IMR-90 (cell line): ENCODE results near the gene HEXIM1. TPM values are rescaled to one million over a fixed set of nuclear protein-coding genes. Genes with fewer than 3 reads are reported as not detected.

Source experiments
- ATAC-seq: fragments of 200-7000 bp; cut with Tn5 transposase; 2 replicates; pipeline ENCODE4 v1.9.1; 2020; ENCODE audit warnings: low read depth, mild to moderate bottlenecking, moderate library complexity
- BruUV-seq: library from RNA; stranded (reverse); fragments of 400-500 nt; replicated peaks from 2 replicates; lab custom pipeline; 2021; lab: Mats Ljungman, UMichigan
- CTCF ChIA-PET: fragments of 300-600 bp; formaldehyde crosslinking; extraction: SDS; loops from one replicate; lab custom pipeline; 2021; ENCODE audit warnings: antibody characterized with exemption; lab: Yijun Ruan, JAX
- POLR2A ChIA-PET: fragments of 300-600 bp; sonication (Branson Sonifier 250); formaldehyde crosslinking; loops from one replicate; lab custom pipeline; 2022; ENCODE audit warnings: antibody characterized with exemption; ENCODE audit not compliant: unreplicated experiment; lab: Charles Lee
- DNase-seq: peaks from one replicate; pipeline ENCODE4 v3.0.0; 2013
- H2AFZ ChIP-seq: replicated peaks from 2 replicates; pipeline ENCODE3; 2013; ENCODE audit warnings: low read length, mild to moderate bottlenecking; ENCODE audit not compliant: poor library complexity
- H2AK5ac ChIP-seq: 2 replicates; pipeline ENCODE4 v1.6.1; 2013; ENCODE audit warnings: low read depth, low read length, inconsistent platforms
- H2AK9ac ChIP-seq: replicated peaks from 2 replicates; pipeline ENCODE3; 2013; ENCODE audit warnings: mild to moderate bottlenecking, low read depth, low read length, moderate library complexity; ENCODE audit not compliant: poor library complexity
- H2BK120ac ChIP-seq: 2 replicates; pipeline ENCODE4 v1.6.1; 2013; ENCODE audit warnings: low read depth, low read length, inconsistent platforms
- H2BK15ac ChIP-seq: 3 replicates; pipeline ENCODE4 v1.6.1; 2013; ENCODE audit warnings: low read depth, low read length, inconsistent platforms
- H2BK20ac ChIP-seq: 2 replicates; pipeline ENCODE4 v1.6.1; 2013; ENCODE audit warnings: low read depth, mild to moderate bottlenecking, inconsistent platforms, low read length, moderate library complexity
- H2BK5ac ChIP-seq: 2 replicates; pipeline ENCODE4 v1.6.1; 2013; ENCODE audit warnings: mild to moderate bottlenecking, low read depth, low read length, inconsistent platforms; ENCODE audit not compliant: poor library complexity, severe bottlenecking
- H3K14ac ChIP-seq: replicated peaks from 2 replicates; pipeline ENCODE4 v1.6.1; 2013; ENCODE audit warnings: low read depth, low read length, inconsistent platforms
- H3K18ac ChIP-seq: 2 replicates; pipeline ENCODE4 v1.6.1; 2013; ENCODE audit warnings: low read depth, low read length, control low read depth
- H3K23ac ChIP-seq: 2 replicates; pipeline ENCODE4 v1.6.1; 2013; ENCODE audit warnings: low read depth, low read length, inconsistent platforms
- H3K27ac ChIP-seq: 2 replicates; pipeline ENCODE4 v1.5.1; 2013; ENCODE audit warnings: mild to moderate bottlenecking, control low read depth, low read length; ENCODE audit not compliant: insufficient read depth
- H3K27me3 ChIP-seq: 2 replicates; pipeline ENCODE4 v1.6.1; 2013; ENCODE audit warnings: low read length; ENCODE audit not compliant: control insufficient read depth, insufficient read depth
- H3K36me3 ChIP-seq: 2 replicates; pipeline ENCODE4 v1.6.1; 2013; ENCODE audit warnings: low read length, mixed read lengths; ENCODE audit not compliant: control insufficient read depth, insufficient read depth
- H3K4ac ChIP-seq: 2 replicates; pipeline ENCODE4 v1.6.1; 2013; ENCODE audit warnings: low read depth, low read length, inconsistent platforms
- H3K4me1 ChIP-seq: 2 replicates; pipeline ENCODE4 v1.6.1; 2013; ENCODE audit warnings: low read length, mixed read lengths; ENCODE audit not compliant: control insufficient read depth, insufficient read depth
- H3K4me2 ChIP-seq: 2 replicates; pipeline ENCODE4 v1.6.1; 2013; ENCODE audit warnings: low read depth, mild to moderate bottlenecking, control low read depth, low read length, moderate library complexity
- H3K4me3 ChIP-seq: 2 replicates; pipeline ENCODE4 v1.5.1; 2013; ENCODE audit warnings: low read depth, mild to moderate bottlenecking, control low read depth, low read length, moderate library complexity; ENCODE audit not compliant: insufficient read depth
- H3K56ac ChIP-seq: 2 replicates; pipeline ENCODE4 v1.6.1; 2013; ENCODE audit warnings: low read length, inconsistent platforms; ENCODE audit not compliant: insufficient read depth; ENCODE audit errors: extremely low read depth
- H3K79me1 ChIP-seq, 2 experiments: 2 replicates each; pipeline ENCODE4 v1.6.1; 2013; ENCODE audit warnings: low read length in 2 of 2, inconsistent platforms in 1 of 2, low read depth in 1 of 2
- H3K9ac ChIP-seq: 2 replicates; pipeline ENCODE4 v1.6.1; 2013; ENCODE audit warnings: low read depth, low read length, control low read depth
- H3K9me1 ChIP-seq: 2 replicates; pipeline ENCODE4 v1.6.1; 2013; ENCODE audit warnings: low read length, inconsistent platforms; ENCODE audit not compliant: insufficient read depth
- H3K9me3 ChIP-seq: 2 replicates; pipeline ENCODE4 v1.6.1; 2013; ENCODE audit warnings: low read length; ENCODE audit not compliant: control insufficient read depth, insufficient read depth
- H4K20me1 ChIP-seq: 2 replicates; pipeline ENCODE4 v1.6.1; 2013; ENCODE audit warnings: low read length, inconsistent platforms; ENCODE audit not compliant: insufficient read depth
- H4K5ac ChIP-seq: 2 replicates; pipeline ENCODE4 v1.6.1; 2013; ENCODE audit warnings: mild to moderate bottlenecking, low read depth, low read length, control low read depth
- H4K8ac ChIP-seq, 2 experiments: 2 replicates each; pipeline ENCODE4 v1.6.1; 2013; ENCODE audit warnings: low read depth in 2 of 2, low read length in 2 of 2, control low read depth in 1 of 2, inconsistent platforms in 1 of 2
- H4K91ac ChIP-seq: 2 replicates; pipeline ENCODE4 v1.6.1; 2013; ENCODE audit warnings: low read depth, low read length, inconsistent platforms; ENCODE audit not compliant: insufficient read depth
- BHLHE40 ChIP-seq: fragments of 150-350 bp; IDR thresholded peaks from 2 replicates; pipeline ENCODE4 v1.6.1; 2016; ENCODE audit warnings: mild to moderate bottlenecking, low read depth, low read length
- CEBPB ChIP-seq: IDR thresholded peaks from 2 replicates; pipeline ENCODE4 v1.6.1; 2012; ENCODE audit warnings: low read depth, low read length, improper control_type of control experiment
- CHD1 ChIP-seq: IDR thresholded peaks from 2 replicates; pipeline ENCODE4 v1.6.1; 2012; ENCODE audit warnings: low read depth, low read length, improper control_type of control experiment
- CTCF ChIP-seq: conservative IDR thresholded peaks from 2 replicates; pipeline ENCODE4 v1.5.1; 2012; ENCODE audit warnings: mild to moderate bottlenecking, low read depth, low read length, improper control_type of control experiment
- ELK1 ChIP-seq: fragments of 150-350 bp; IDR thresholded peaks from 2 replicates; pipeline ENCODE4 v1.6.1; 2016; ENCODE audit warnings: low read depth, mild to moderate bottlenecking, low read length, moderate library complexity, borderline replicate concordance
- FOS ChIP-seq: fragments of 150-350 bp; IDR thresholded peaks from 2 replicates; pipeline ENCODE4 v1.6.1; 2016; ENCODE audit warnings: low read depth, low read length
- MAZ ChIP-seq: IDR thresholded peaks from 2 replicates; pipeline ENCODE4 v1.6.1; 2012; ENCODE audit warnings: low read depth, mild to moderate bottlenecking, low read length, improper control_type of control experiment, moderate library complexity, borderline replicate concordance
- MXI1 ChIP-seq: IDR thresholded peaks from 2 replicates; pipeline ENCODE4 v1.6.1; 2012; ENCODE audit warnings: low read depth, mild to moderate bottlenecking, low read length, moderate library complexity, borderline replicate concordance
- NFE2L2 ChIP-seq: fragments of 150-350 bp; IDR thresholded peaks from 2 replicates; pipeline ENCODE4 v1.6.1; 2016; ENCODE audit warnings: low read depth, mild to moderate bottlenecking, low read length
- RCOR1 ChIP-seq: IDR thresholded peaks from 2 replicates; pipeline ENCODE4 v1.6.1; 2012; ENCODE audit warnings: mild to moderate bottlenecking, low read length, improper control_type of control experiment; ENCODE audit not compliant: insufficient replicate concordance
- RFX5 ChIP-seq: IDR thresholded peaks from 2 replicates; pipeline ENCODE4 v1.8.0; 2012; ENCODE audit warnings: low read depth, mild to moderate bottlenecking, low read length, moderate library complexity
- SMC3 ChIP-seq: fragments of 150-350 bp; IDR thresholded peaks from 2 replicates; pipeline ENCODE4 v1.6.1; 2016; ENCODE audit warnings: low read depth, mild to moderate bottlenecking, antibody characterized with exemption, low read length, moderate library complexity
- WGBS, 2 experiments: methylation state at CpG; one replicate each; pipeline versions ENCODE4 v1.1.5 to v1.1.7; 2013; ENCODE audit warnings: missing lambda C conversion rate in 2 of 2; ENCODE audit not compliant: insufficient read length in 1 of 2; ENCODE audit errors: extremely low coverage in 2 of 2; 5-methylcytosine and 5-hydroxymethylcytosine counted together
- dilution Hi-C: fragments of 300-500 bp; cut with HindIII; formaldehyde crosslinking; loops from one replicate; pipeline ENCODE4 v1.14.3; 2018; ENCODE audit warnings: low sequenced_read_pairs; ENCODE audit not compliant: unreplicated experiment
- in situ Hi-C: fragments of 300-500 bp; cut with MboI; formaldehyde crosslinking; loops from 3 replicates; pipeline ENCODE4 v1.14.3; 2019; ENCODE audit warnings: low sequenced_read_pairs, inconsistent platforms, mixed read lengths
- intact Hi-C: fragments of 100-400 bp; cut with micrococcal nuclease; formaldehyde crosslinking; loops from 2 replicates; pipeline ENCODE4 v1.10.0; 2022
- polyA plus RNA-seq, 3 experiments: library from polyadenylated mRNA; depleted of rRNA; stranded (reverse); fragments of >200 nt; gene quantifications; 2 replicates each; pipeline ENCODE4 v1.2.3, GENCODE V29; 2012; ENCODE audit warnings: low replicate concordance in 1 of 3
- total RNA-seq: library from RNA; depleted of rRNA; stranded (reverse); fragments of >200 nt; gene quantifications from 2 replicates; pipeline ENCODE4 v1.2.3, GENCODE V29; 2012

HEXIM1 gene
- total and polyA plus RNA-seq, 2 of the 4 experiments (the other 2 are of a cell fraction): 5.9 to 14.5 TPM

GRCh38 chr17:45108051-45108450 is 40.2 kb upstream of the HEXIM1 start:
- ChIA-PET CTCF (interaction anchor here (1.9 kb wide), 1 partner anchor 9 kb away, joined by 5 read pairs; no protein-coding TSS in a partner anchor), POLR2A (no interaction called here)
- no peak for DNase-seq
- no peak overlapping the region for H4K91ac ChIP-seq
- H3K18ac ChIP-seq: no peak overlapping the region
- in situ Hi-C loops (no loop called here), dilution Hi-C loops (no loop called here), intact Hi-C loops (no loop called here)
- no peak overlapping the region for H2BK120ac ChIP-seq
- H3K9me1 ChIP-seq: no peaks in the 10 kb centered on the region
- H3K27ac ChIP-seq: no peak overlapping the region
- H4K8ac ChIP-seq: no peak overlapping the region
- H3K14ac ChIP-seq: no peak overlapping the region
- H2BK20ac ChIP-seq: no peak overlapping the region
- peaks cover 4 to 30% of the 10 kb centered on the region in 2 experiments; a peak in 2 of 4 replicates for H3K79me1 ChIP-seq
- no peak overlapping the region for H2BK15ac ChIP-seq
- H3K36me3 ChIP-seq: peaks cover 75% of the 10 kb centered on the region
- H3K27me3 ChIP-seq: no peaks in the 10 kb centered on the region
- TF ChIP-seq CEBPB: no peak
- TF ChIP-seq ELK1: no peak
- TF ChIP-seq NFE2L2: no peak
- no peak for TF ChIP-seq SMC3
- no peak for TF ChIP-seq RCOR1
- no peak for TF ChIP-seq BHLHE40
- TF ChIP-seq RFX5: no peak
- no peak for TF ChIP-seq FOS
- no peak for TF ChIP-seq CTCF
- TF ChIP-seq MAZ: no peak
- no peak for TF ChIP-seq MXI1
- no peak for TF ChIP-seq CHD1
- no TSS peak for BruUV-seq
- H2AK5ac ChIP-seq: no peak overlapping the region
- no peak overlapping the region for H3K23ac ChIP-seq
- no peak overlapping the region for H2BK5ac ChIP-seq
- H3K9ac ChIP-seq: no peak overlapping the region
- no peak overlapping the region for H3K4me3 ChIP-seq
- no peak overlapping the region for H3K4me2 ChIP-seq
- ATAC-seq: no peak
- 88% methylated on average over 1 of the region's 9 CpGs; no CpG with 5 or more reads in 1 of the 2 experiments for WGBS, 2 experiments
- no peak overlapping the region for H2AFZ ChIP-seq
- H2AK9ac ChIP-seq: no peak overlapping the region
- no peak overlapping the region for H3K4ac ChIP-seq
- H4K20me1 ChIP-seq: peaks cover 13% of the 10 kb centered on the region
- H3K4me1 ChIP-seq: no peaks in the 10 kb centered on the region
- no peaks in the 10 kb centered on the region for H3K9me3 ChIP-seq
- no peak overlapping the region for H4K5ac ChIP-seq
- H3K56ac ChIP-seq: no peak overlapping the region
